ENCODE results near the gene LRP1-AS.

The LRP1-AS gene

GRCh38 chr12:57146961-57147944 is at the start of gene LRP1-AS:
TSS of gene LRP1-AS (minus strand) at chr12:57147619.
- DNase-seq (ENCODE audit: insufficient read length, low spot score) (no peak), FAIRE-seq (no peak)
- TF ChIP-seq POLR2A (IDR thresholded peaks at IDR 0.05; ENCODE audit: low read depth, low read length), result no peak

GRCh38 chr12:57196956-57197355 is 49.5 kb upstream of the LRP1-AS start:
- no peak for FAIRE-seq
- TF ChIP-seq POLR2A (IDR thresholded peaks at IDR 0.05; ENCODE audit: low read depth, low read length), result no peak

GRCh38 chr12:57196439-57196838 is 49.0 kb upstream of the LRP1-AS start:
- DNase-seq (ENCODE audit: insufficient read length, low spot score), result no peak
- no peak for FAIRE-seq
- no peak for TF ChIP-seq POLR2A (IDR thresholded peaks at IDR 0.05; ENCODE audit: low read depth, low read length)

More at GRCh38 chr12:57196956-57197355, 49.5 kb upstream of the LRP1-AS start:
- no peak for DNase-seq (ENCODE audit: insufficient read length, low spot score)

- no peak for TF ChIP-seq POLR2A (IDR thresholded peaks at IDR 0.05; ENCODE audit: low read depth, low read length)
- DNase-seq (ENCODE audit: insufficient read length, low spot score) (no peak), FAIRE-seq (no peak)
These were observed 48.4 kb upstream of the LRP1-AS start for GRCh38 chr12:57195611-57196371.

- DNase-seq (ENCODE audit: insufficient read length, low spot score), result no peak
- no peak for FAIRE-seq
- no peak for TF ChIP-seq POLR2A (IDR thresholded peaks at IDR 0.05; ENCODE audit: low read depth, low read length)
These were observed 47.8 kb upstream of the LRP1-AS start for GRCh38 chr12:57195186-57195585.

- no peak for TF ChIP-seq POLR2A (IDR thresholded peaks at IDR 0.05; ENCODE audit: low read depth, low read length)
These were observed 46.8 kb upstream of the LRP1-AS start for GRCh38 chr12:57194253-57194652.

GRCh38 chr12:57193706-57194245 is 46.4 kb upstream of the LRP1-AS start:
- FAIRE-seq (no peak), DNase-seq (ENCODE audit: insufficient read length, low spot score) (no peak)
- no peak for TF ChIP-seq POLR2A (IDR thresholded peaks at IDR 0.05; ENCODE audit: low read depth, low read length)

More at GRCh38 chr12:57194253-57194652, 46.8 kb upstream of the LRP1-AS start:
- DNase-seq (ENCODE audit: insufficient read length, low spot score) (no peak), FAIRE-seq (no peak)

GRCh38 chr12:57192920-57193319 is 45.5 kb upstream of the LRP1-AS start:
- no peak for TF ChIP-seq POLR2A (IDR thresholded peaks at IDR 0.05; ENCODE audit: low read depth, low read length)
- DNase-seq (ENCODE audit: insufficient read length, low spot score) (no peak), FAIRE-seq (no peak)

GRCh38 chr12:57191410-57191809 is 44.0 kb upstream of the LRP1-AS start:
- TF ChIP-seq POLR2A (IDR thresholded peaks at IDR 0.05; ENCODE audit: low read depth, low read length), result no peak
- no peak for DNase-seq (ENCODE audit: insufficient read length, low spot score)
- FAIRE-seq, result no peak

GRCh38 chr12:57190821-57191220 is 43.4 kb upstream of the LRP1-AS start:
- no peak for TF ChIP-seq POLR2A (IDR thresholded peaks at IDR 0.05; ENCODE audit: low read depth, low read length)
- DNase-seq (ENCODE audit: insufficient read length, low spot score) (no peak), FAIRE-seq (no peak)

- FAIRE-seq (no peak), DNase-seq (ENCODE audit: insufficient read length, low spot score) (no peak)
- TF ChIP-seq POLR2A (IDR thresholded peaks at IDR 0.05; ENCODE audit: low read depth, low read length), result no peak
These were observed 42.6 kb upstream of the LRP1-AS start for GRCh38 chr12:57190037-57190436.

GRCh38 chr12:57188090-57188425 is 40.6 kb upstream of the LRP1-AS start:
- DNase-seq (ENCODE audit: insufficient read length, low spot score), result no peak
- FAIRE-seq, result no peak
- no peak for TF ChIP-seq POLR2A (IDR thresholded peaks at IDR 0.05; ENCODE audit: low read depth, low read length)

GRCh38 chr12:57187222-57188089 is 40.0 kb upstream of the LRP1-AS start:
- DNase-seq (ENCODE audit: insufficient read length, low spot score), result no peak
- FAIRE-seq, result no peak
- TF ChIP-seq POLR2A (IDR thresholded peaks at IDR 0.05; ENCODE audit: low read depth, low read length), result no peak

Measured in H54 (cell line).